HCT116 (cell line): ENCODE results near the gene SLC4A4. TPM values are rescaled to one million over a fixed set of nuclear protein-coding genes. Genes with fewer than 3 reads are reported as not detected.

Experiments used
- ATAC-seq: fragments of 200-7000 bp; cut with Tn5 transposase; 2 replicates; pipeline ENCODE4 v1.9.1; 2020; ENCODE audit warnings: mild to moderate bottlenecking, moderate library complexity
- BruUV-seq: library from RNA; stranded (reverse); fragments of 400-500 nt; replicated peaks from 2 replicates; lab custom pipeline; 2021; lab: Mats Ljungman, UMichigan
- CTCF ChIA-PET: fragments of 300-600 bp; sonication (Branson Sonifier 250); formaldehyde crosslinking; loops from one replicate; lab custom pipeline; 2021; ENCODE audit warnings: antibody characterized with exemption; lab: Charles Lee
- POLR2A ChIA-PET: fragments of 300-600, 350-600 bp; sonication (Branson Sonifier 250); formaldehyde crosslinking; loops from one replicate; lab custom pipeline; 2021; ENCODE audit warnings: antibody characterized with exemption; lab: Charles Lee
- RAD21 ChIA-PET, 2 experiments: fragments of 300-600 bp; sonication (Branson Sonifier 250); formaldehyde crosslinking; loops; one replicate each; lab custom pipeline; 2023; ENCODE audit warnings: low total read pairs in 2 of 2; ENCODE audit not compliant: uncharacterized antibody in 2 of 2, unreplicated experiment in 2 of 2, low non-redundant PET in 1 of 2; lab: Charles Lee
- DNase-seq: peaks from one replicate; pipeline ENCODE4 v3.0.0-alpha.2; 2010; ENCODE audit warnings: low read depth, low spot score
- H2AFZ ChIP-seq: fragments of 200-600 bp; shearing (Covaris generic), sonication (generic); 2 replicates; pipeline ENCODE4 v1.6.1; 2017; ENCODE audit warnings: low read depth, mixed run types, mixed read lengths, antibody characterized with exemption, low read length; ENCODE audit not compliant: poor library complexity, severe bottlenecking
- H3K27ac ChIP-seq: 2 replicates; pipeline ENCODE4 v1.5.1; 2012; ENCODE audit warnings: low read depth, low read length
- H3K27me3 ChIP-seq: fragments of 200-600 bp; sonication (generic); 2 replicates; pipeline ENCODE4 v1.6.1; 2016; ENCODE audit warnings: mixed run types, low read length, mixed read lengths; ENCODE audit not compliant: insufficient read depth
- H3K36me3 ChIP-seq, 2 experiments: fragments of 200-500 bp in 1 of 2; fragments of 200-600 bp in 1 of 2; sonication (Bioruptor generic) in 1 of 2; sonication (generic) in 1 of 2; 2 replicates each; pipeline versions ENCODE4 v1.5.1 to v1.6.1; 2014 to 2016; ENCODE audit warnings: low read length in 2 of 2, inconsistent platforms in 1 of 2, mixed read lengths in 1 of 2, mixed run types in 1 of 2; ENCODE audit not compliant: insufficient read depth in 2 of 2, control insufficient read depth in 1 of 2
- H3K4me1 ChIP-seq, 2 experiments: fragments of 200-600 bp in 1 of 2; sonication (generic) in 1 of 2; 2 replicates each; pipeline versions ENCODE4 v1.5.1 to v1.6.1; 2012 to 2017; ENCODE audit warnings: low read length in 2 of 2, inconsistent platforms in 1 of 2, mild to moderate bottlenecking in 1 of 2, mixed read lengths in 1 of 2, mixed run types in 1 of 2, moderate library complexity in 1 of 2; ENCODE audit not compliant: insufficient read depth in 2 of 2, control insufficient read depth in 1 of 2
- H3K4me2 ChIP-seq: fragments of 200-600 bp; sonication (generic); 2 replicates; pipeline ENCODE4 v1.6.1; 2017; ENCODE audit warnings: mixed run types, low read length, mixed read lengths
- H3K4me3 ChIP-seq, 2 experiments: fragments of 200-600 bp in 1 of 2; sonication (generic) in 1 of 2; replicated peaks in 1 of 2; 2 replicates each; pipeline ENCODE4 v1.5.1; 2011 to 2016; ENCODE audit warnings: low read length in 2 of 2, control low read depth in 1 of 2, low read depth in 1 of 2, mild to moderate bottlenecking in 1 of 2, mixed read lengths in 1 of 2, mixed run types in 1 of 2
- H3K79me2 ChIP-seq: fragments of 200-600 bp; sonication (generic); 2 replicates; pipeline ENCODE4 v1.6.1; 2017; ENCODE audit warnings: mild to moderate bottlenecking, mixed run types, low read length, moderate library complexity, mixed read lengths; ENCODE audit not compliant: insufficient read depth
- H3K9ac ChIP-seq: fragments of 200-600 bp; sonication (generic); 2 replicates; pipeline ENCODE4 v1.6.1; 2016; ENCODE audit warnings: low read length, mixed read lengths
- H3K9me2 ChIP-seq: fragments of 200-600 bp; sonication (generic), shearing (Covaris generic); 2 replicates; pipeline ENCODE4 v1.6.1; 2017; ENCODE audit warnings: mixed run types, mild to moderate bottlenecking, moderate library complexity; ENCODE audit not compliant: insufficient read depth
- H3K9me3 ChIP-seq, 2 experiments: fragments of 200-500 bp in 1 of 2; fragments of 200-600 bp in 1 of 2; sonication (Bioruptor generic) in 1 of 2; sonication (generic) in 1 of 2; 2 replicates each; pipeline ENCODE4 v1.6.1; 2014 to 2017; ENCODE audit warnings: low read length in 2 of 2, mixed read lengths in 2 of 2, inconsistent platforms in 1 of 2, low read depth in 1 of 2, mild to moderate bottlenecking in 1 of 2, mixed run types in 1 of 2, moderate library complexity in 1 of 2; ENCODE audit not compliant: control insufficient read depth in 1 of 2, insufficient read depth in 1 of 2
- H4K20me1 ChIP-seq: fragments of 200-600 bp; sonication (generic), shearing (Covaris generic); 2 replicates; pipeline ENCODE4 v1.6.1; 2017; ENCODE audit warnings: mixed run types, mild to moderate bottlenecking, moderate library complexity; ENCODE audit not compliant: insufficient read depth
- ATF3 ChIP-seq: IDR thresholded peaks from 2 replicates; pipeline ENCODE4 v1.6.1; 2012
- CBX3 ChIP-seq: IDR thresholded peaks from 2 replicates; pipeline ENCODE4 v1.6.1; 2012; ENCODE audit warnings: low read depth
- CEBPB ChIP-seq: IDR thresholded peaks from 2 replicates; pipeline ENCODE4 v1.6.1; 2012; ENCODE audit warnings: low read depth
- CTCF ChIP-seq, 3 experiments: fragments of 200-600 bp in 1 of 3; sonication (generic) in 1 of 3; IDR thresholded peaks in 2 of 3; conservative IDR thresholded peaks in 1 of 3; 2 replicates each; pipeline ENCODE4 v1.5.1; 2012 to 2017; ENCODE audit warnings: low read depth in 2 of 3, low read length in 2 of 3, antibody characterized with exemption in 1 of 3, borderline replicate concordance in 1 of 3, control low read depth in 1 of 3, mild to moderate bottlenecking in 1 of 3, mixed read lengths in 1 of 3, mixed run types in 1 of 3, moderate library complexity in 1 of 3; ENCODE audit not compliant: insufficient read depth in 1 of 3
- EGR1 ChIP-seq: IDR thresholded peaks from 2 replicates; pipeline ENCODE4 v1.6.1; 2012; ENCODE audit warnings: low read depth
- ELF1 ChIP-seq: IDR thresholded peaks from 2 replicates; pipeline ENCODE4 v1.6.1; 2012; ENCODE audit warnings: low read depth, borderline replicate concordance
- EZH2 ChIP-seq: fragments of 200-600 bp; sonication (generic); IDR thresholded peaks from 2 replicates; pipeline ENCODE4 v1.6.1; 2017; ENCODE audit warnings: antibody characterized with exemption, mixed run types
- EZH2phosphoT487 ChIP-seq: fragments of 200-600 bp; IDR thresholded peaks from 2 replicates; pipeline ENCODE4 v1.6.1; 2018; ENCODE audit warnings: antibody characterized with exemption, borderline replicate concordance
- FOSL1 ChIP-seq: IDR thresholded peaks from 2 replicates; pipeline ENCODE4 v1.6.1; 2012; ENCODE audit warnings: low read depth
- JUND ChIP-seq: IDR thresholded peaks from 2 replicates; pipeline ENCODE4 v1.6.1; 2012
- MAX ChIP-seq: IDR thresholded peaks from 2 replicates; pipeline ENCODE4 v1.6.1; 2012
- SIN3A ChIP-seq: IDR thresholded peaks from 2 replicates; pipeline ENCODE4 v1.6.1; 2012; ENCODE audit warnings: low read depth
- SP1 ChIP-seq: IDR thresholded peaks from 2 replicates; pipeline ENCODE4 v1.6.1; 2012; ENCODE audit warnings: low read depth
- SRF ChIP-seq: IDR thresholded peaks from 2 replicates; pipeline ENCODE4 v1.6.1; 2012; ENCODE audit warnings: low read depth
- YY1 ChIP-seq: IDR thresholded peaks from 2 replicates; pipeline ENCODE4 v1.6.1; 2011; ENCODE audit warnings: low read length, low read depth, moderate library complexity, mild to moderate bottlenecking; ENCODE audit not compliant: insufficient replicate concordance; ENCODE audit errors: extremely low read depth
- ZBTB33 ChIP-seq: IDR thresholded peaks from 2 replicates; pipeline ENCODE4 v1.6.1; 2011; ENCODE audit warnings: mild to moderate bottlenecking, low read length, moderate library complexity; ENCODE audit not compliant: insufficient replicate concordance; ENCODE audit errors: extremely low read depth
- ZFX ChIP-seq: fragments of 450-650 bp; IDR thresholded peaks from 2 replicates; pipeline ENCODE4 v1.6.1; 2017
- intact Hi-C: fragments of 100-400 bp; cut with micrococcal nuclease; formaldehyde crosslinking; loops from 2 replicates; pipeline ENCODE4 v1.10.0; 2022
- total RNA-seq: library from RNA; stranded (reverse); gene quantifications from one replicate; pipeline ENCODE4 v1.2.1, GENCODE V29; 2021; ENCODE audit not compliant: unreplicated experiment

The SLC4A4 gene
- total RNA-seq, 1 experiment from 2014 or later: 0.30 TPM

GRCh38 chr4:71355045-71355444, 16.2 kb downstream of the SLC4A4 start:
- H3K27ac ChIP-seq: no peak overlapping the region
- no peaks in the 10 kb centered on the region for H3K79me2 ChIP-seq
- ChIA-PET POLR2A (no interaction called here), RAD21 (no interaction called here), CTCF (no interaction called here)
- no peak for ATAC-seq
- TF ChIP-seq SIN3A (no peak), SP1 (no peak), CEBPB (no peak), YY1 (no peak), CTCF (IDR thresholded peaks at IDR 0.05 in 2 of 3, conservative IDR thresholded peaks at IDR 0.05 in 1 of 3; ENCODE audit: borderline replicate concordance in 1 of 3, insufficient read depth in 1 of 3, low read depth in 2 of 3, low read length in 2 of 3) (no peak), SRF (no peak)
- no TSS peak for BruUV-seq
- no peaks in the 10 kb centered on the region for H3K36me3 ChIP-seq
- no peaks in the 10 kb centered on the region for H4K20me1 ChIP-seq
- no peak for DNase-seq
- intact Hi-C loops: no loop called here
- H3K9me2 ChIP-seq: no peaks in the 10 kb centered on the region
- no peak overlapping the region for H3K4me3 ChIP-seq
- no peaks in the 10 kb centered on the region for H3K9me3 ChIP-seq
- H3K4me1 ChIP-seq: no peaks in the 10 kb centered on the region
- no peak overlapping the region for H3K4me2 ChIP-seq
- 0 out of 2 replicates have a peak, but pooled peaks cover 4% of the 10 kb centered on the region for H3K27me3 ChIP-seq
- no peak overlapping the region for H3K9ac ChIP-seq
- no peak overlapping the region for H2AFZ ChIP-seq

GRCh38 chr4:71355971-71356370, 17.2 kb downstream of the SLC4A4 start:
- DNase-seq (no peak), ATAC-seq (no peak)
- intact Hi-C loops: no loop called here
- Histone ChIP-seq H3K36me3 (no peaks in the 10 kb centered on the region), H3K9me3 (no peaks in the 10 kb centered on the region), H3K4me3 (no peak overlapping the region), H4K20me1 (no peaks in the 10 kb centered on the region), H3K4me2 (no peak overlapping the region), H3K27me3 (0 out of 2 replicates have a peak, but pooled peaks cover 4% of the 10 kb centered on the region), H3K4me1 (no peaks in the 10 kb centered on the region), H3K9me2 (no peaks in the 10 kb centered on the region), H3K79me2 (no peaks in the 10 kb centered on the region), H3K9ac (no peak overlapping the region)
- no TSS peak for BruUV-seq
- RAD21 ChIA-PET: no interaction called here
- CTCF ChIA-PET: no interaction called here
- POLR2A ChIA-PET: no interaction called here
- TF ChIP-seq SRF (no peak), CBX3 (no peak), EGR1 (no peak), ZFX (no peak), ZBTB33 (no peak), ATF3 (no peak), MAX (no peak), FOSL1 (no peak), SIN3A (no peak), JUND (no peak), SP1 (no peak), EZH2 (no peak), ELF1 (no peak), EZH2phosphoT487 (no peak)
- TF ChIP-seq, all 23 proteins: peak for 0
- H2AFZ ChIP-seq: no peak overlapping the region
- H3K27ac ChIP-seq: no peak overlapping the region
